Cardiac septum (tissue), 1 donor: ENCODE results near the gene SYNGR4. TPM values are rescaled to one million over a fixed set of nuclear protein-coding genes. Genes with fewer than 3 reads are reported as not detected.

Experiments
- DNase-seq: peaks from one replicate; pipeline ENCODE4 v3.0.0-alpha.2; 2020; ENCODE audit warnings: low spot score
- intact Hi-C: fragments of 100-400 bp; cut with DNase I; formaldehyde crosslinking; loops from one replicate; pipeline ENCODE4 v1.14.0; 2022
- total RNA-seq: library from RNA; stranded (reverse); fragmentation: NEBNext Ultra II Directional; extraction: Animal tissue kit (Norgen Biotek cat#: 25700); gene quantifications from one replicate; pipeline ENCODE4 v1.2.1, GENCODE V29; 2021
- donor health status: DM: no; HTN: no; CAD: no.

The SYNGR4 gene
- total RNA-seq, 1 donor from 2014 or later: not detected

DNA sequence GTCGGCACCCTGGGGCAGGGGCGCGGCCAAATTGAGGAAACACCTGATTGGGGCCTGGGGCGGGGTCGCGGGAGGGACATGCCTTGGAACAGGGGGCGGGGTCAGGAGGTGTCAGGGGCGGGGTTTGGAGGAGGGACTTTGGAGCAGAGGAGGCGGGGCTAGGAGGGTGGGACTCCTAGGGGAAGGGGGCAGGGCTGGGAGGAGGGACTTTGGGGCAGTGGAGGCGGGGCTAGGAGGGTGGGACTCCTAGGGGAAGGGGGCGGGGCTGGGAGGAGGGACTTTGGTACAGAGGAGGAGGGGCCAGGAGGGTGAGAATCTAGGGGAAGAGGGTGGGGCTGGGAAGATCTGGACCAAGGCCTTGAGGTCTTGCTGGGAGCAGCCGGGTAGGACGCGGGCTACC, 51.2 kb downstream of the SYNGR4 start:
- intact Hi-C loops: no loop called here
- peak; percentile 86 for DNase-seq

DNA sequence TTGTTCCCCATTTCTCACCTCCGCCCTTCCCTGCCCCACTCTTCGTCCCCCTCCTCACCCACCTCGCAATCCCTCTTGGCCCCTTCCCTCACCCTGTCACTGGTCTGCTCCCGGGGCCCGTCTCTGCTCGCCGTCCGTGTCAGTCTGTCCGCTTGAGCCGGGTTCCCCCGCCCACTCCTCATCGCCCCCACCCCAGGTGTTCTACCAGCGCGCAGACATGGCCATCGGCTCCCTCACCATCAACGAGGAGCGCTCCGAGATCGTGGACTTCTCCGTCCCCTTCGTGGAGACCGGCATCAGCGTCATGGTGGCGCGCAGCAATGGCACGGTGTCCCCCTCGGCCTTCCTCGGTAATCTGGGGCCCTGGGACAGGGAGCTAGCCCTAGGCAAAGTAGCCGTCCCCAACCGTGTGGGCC, 51.6 kb downstream of the SYNGR4 start:
- intact Hi-C loops: no loop called here
- no peak for DNase-seq

DNA sequence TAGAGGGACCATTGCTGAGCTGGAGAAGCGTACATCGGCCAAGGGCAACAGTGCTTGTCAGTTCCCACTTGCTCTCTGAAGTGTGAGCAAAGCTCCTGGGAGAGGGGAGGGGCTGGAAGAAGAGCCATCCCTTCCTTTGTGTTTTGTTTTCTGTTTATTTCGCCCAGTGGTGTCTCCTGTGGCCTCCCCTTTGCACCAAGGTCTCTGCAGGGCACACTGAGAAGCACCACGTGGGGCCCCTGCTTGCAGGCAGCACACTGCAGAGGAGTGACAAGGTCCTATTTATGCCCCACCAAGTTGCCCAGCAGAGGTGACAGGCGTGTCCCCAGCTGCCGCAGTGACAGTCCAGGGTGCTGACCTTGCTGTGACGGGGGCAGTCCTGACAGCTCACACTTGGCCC, 53.3 kb downstream of the SYNGR4 start:
- intact Hi-C loops: no loop called here
- no peak for DNase-seq

DNA sequence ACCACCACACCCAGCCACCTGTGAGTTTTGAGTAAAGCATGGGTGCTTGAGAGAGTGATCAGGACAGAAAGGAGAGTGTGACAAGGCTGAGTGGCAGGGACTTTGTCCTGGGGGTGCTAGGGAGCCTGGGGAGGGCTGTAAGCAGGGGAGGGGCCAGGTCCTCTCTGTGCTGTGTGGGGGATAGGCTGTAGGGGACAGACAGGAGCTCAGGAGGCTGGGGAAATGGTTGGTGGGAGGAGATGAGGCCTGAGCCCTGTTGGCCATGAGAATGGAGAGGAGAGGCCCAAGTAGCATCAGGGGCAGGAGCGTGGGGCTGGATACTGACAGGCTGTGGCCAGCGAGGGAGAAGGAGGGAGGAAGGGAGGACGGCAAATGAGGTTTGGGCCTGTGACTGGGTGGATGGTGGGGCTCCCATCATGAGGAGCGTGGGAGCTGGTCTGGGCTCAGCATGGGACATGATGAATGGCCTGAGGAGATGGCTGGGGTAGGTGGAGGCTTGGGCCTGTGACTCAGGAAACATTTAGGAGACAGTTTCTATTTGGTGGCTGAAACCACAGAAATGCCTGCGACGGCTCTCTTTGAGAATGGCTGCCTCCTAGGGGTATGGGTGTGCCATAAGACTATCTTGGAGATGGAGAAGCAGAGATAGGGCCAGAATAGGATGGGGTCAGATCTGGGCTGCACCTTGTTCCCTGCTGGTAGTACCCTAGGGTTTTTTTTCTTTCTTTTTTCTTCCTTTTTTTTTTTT, 54.3 kb downstream of the SYNGR4 start:
- intact Hi-C loops: no loop called here
- no peak for DNase-seq

DNA sequence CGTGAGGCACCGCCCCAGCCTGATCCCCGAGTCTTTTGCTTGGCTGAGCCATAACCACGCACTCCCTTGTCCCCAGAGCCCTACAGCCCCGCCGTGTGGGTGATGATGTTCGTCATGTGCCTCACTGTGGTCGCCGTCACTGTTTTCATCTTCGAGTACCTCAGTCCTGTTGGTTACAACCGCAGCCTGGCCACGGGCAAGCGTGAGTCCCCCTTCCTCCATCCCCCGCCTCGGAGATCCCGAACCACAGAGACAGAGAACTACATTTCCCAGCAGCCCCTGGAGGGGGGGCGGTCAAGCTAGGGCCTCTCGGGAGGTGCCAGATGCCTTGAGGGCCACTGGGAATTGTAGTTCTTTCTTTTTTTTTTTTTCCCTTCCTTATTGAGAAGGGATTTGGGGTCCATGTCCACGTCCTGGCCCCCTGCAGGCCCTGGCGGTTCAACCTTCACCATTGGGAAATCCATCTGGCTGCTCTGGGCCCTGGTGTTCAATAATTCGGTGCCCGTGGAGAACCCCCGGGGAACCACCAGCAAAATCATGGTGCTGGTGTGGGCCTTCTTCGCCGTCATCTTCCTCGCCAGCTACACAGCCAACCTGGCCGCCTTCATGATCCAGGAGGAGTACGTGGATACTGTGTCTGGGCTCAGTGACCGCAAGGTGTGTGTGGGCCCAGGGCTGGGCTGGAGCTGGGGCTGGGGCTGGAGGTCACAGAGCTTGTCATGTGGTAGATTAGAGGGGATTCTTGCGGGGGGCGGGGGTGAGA, 55.2 kb downstream of the SYNGR4 start:
- intact Hi-C loops: no loop called here
- no peak for DNase-seq

DNA sequence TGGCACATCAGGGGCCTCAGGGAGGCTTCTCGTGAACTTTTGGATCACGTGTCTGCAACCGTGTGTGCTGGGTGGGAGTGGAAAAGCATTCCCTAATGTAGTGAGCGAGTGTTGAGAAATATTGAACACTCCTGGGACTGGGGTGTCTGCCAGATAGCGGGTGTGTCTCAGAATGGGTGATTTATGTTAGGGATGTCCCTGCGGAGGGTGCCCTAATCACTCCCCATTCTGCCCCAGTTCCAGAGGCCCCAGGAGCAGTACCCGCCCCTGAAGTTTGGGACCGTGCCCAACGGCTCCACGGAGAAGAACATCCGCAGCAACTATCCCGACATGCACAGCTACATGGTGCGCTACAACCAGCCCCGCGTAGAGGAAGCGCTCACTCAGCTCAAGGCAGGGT, 57.4 kb downstream of the SYNGR4 start:
- intact Hi-C loops: no loop called here

DNA sequence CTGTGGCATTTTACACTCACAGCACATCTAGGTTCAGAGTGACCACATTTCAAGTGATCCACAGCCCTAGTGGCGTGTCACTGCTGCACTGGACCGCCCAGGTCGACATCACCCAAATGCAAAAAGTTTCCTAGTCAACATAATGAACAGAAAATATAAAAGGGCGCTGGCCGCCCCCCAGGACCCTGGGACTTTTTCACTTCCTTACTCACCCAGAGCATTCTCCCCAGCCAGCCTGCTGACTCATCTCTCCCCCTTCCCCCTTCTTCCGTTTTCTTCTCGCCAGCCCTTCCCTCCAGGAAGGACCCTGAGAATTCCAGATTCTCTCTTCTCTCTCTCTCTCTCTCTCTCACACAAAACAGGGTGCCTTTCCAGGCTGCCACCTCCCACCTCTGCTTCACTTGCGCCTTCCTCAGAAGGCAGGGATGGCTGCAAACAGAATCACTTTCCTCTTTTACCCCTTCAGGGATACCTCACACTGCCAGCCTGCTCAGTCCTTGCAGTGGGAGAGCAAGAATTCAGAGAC, 60.6 kb downstream of the SYNGR4 start:
- intact Hi-C loops: no loop called here
- no peak for DNase-seq

More for the DNA sequence above, 57.4 kb downstream of the SYNGR4 start:
- DNase-seq: no peak

Other genes starting within 250 kb of the SYNGR4 start
- gene LIG1, start 194.0 kb upstream of the SYNGR4 start, total RNA-seq: 5.2 TPM
- gene ZSWIM9, start 193.7 kb upstream of the SYNGR4 start, total RNA-seq: 6.9 TPM
- 26.1 TPM for gene CARD8, start 108.5 kb upstream of the SYNGR4 start, total RNA-seq
- 0.35 TPM for gene ZNF114, start 94.3 kb upstream of the SYNGR4 start, total RNA-seq
- gene EMP3, start 38.8 kb upstream of the SYNGR4 start, total RNA-seq: 47.3 TPM
- gene TMEM143, start 427 bp upstream of the SYNGR4 start, total RNA-seq: 50.2 TPM
- 70.1 TPM for gene KDELR1, start 27.2 kb downstream of the SYNGR4 start, total RNA-seq
- gene GRIN2D, start 29.3 kb downstream of the SYNGR4 start, total RNA-seq: 0.70 TPM
- gene GRWD1, start 81.6 kb downstream of the SYNGR4 start, total RNA-seq: 17.5 TPM
- 0.32 TPM for gene KCNJ14, start 91.2 kb downstream of the SYNGR4 start, total RNA-seq
- 46.4 TPM for gene CYTH2, start 105.0 kb downstream of the SYNGR4 start, total RNA-seq
- gene LMTK3, start 147.5 kb downstream of the SYNGR4 start, total RNA-seq: 3.0 TPM
- 0.19 TPM for gene SULT2B1, start 187.8 kb downstream of the SYNGR4 start, total RNA-seq
- not detected for gene SPACA4, start 242.4 kb downstream of the SYNGR4 start, total RNA-seq